Measurements from ENCODE around the gene CA10.

The CA10 gene

DNA sequence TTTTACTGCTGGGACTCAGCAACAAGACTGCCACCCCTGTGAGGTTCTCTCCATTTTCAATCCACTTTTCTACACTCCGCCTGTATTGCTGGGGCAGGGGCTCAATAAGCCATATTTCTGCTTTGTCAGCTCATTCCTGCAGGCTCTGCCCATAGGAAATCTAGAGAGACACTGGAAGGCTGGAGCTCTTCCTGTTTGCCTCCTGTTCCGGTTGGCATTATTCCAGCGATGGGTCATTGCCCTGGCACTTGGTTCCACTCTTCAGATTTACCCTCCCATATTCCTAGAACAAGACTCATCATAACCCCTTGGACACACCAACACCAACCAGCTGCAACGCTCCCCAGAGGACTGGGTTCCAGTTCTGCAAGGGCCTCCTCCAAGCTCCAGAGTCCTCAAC, 210.4 kb downstream of the CA10 start:
- no peak for DNase-seq (ENCODE audit: low read depth)

DNA sequence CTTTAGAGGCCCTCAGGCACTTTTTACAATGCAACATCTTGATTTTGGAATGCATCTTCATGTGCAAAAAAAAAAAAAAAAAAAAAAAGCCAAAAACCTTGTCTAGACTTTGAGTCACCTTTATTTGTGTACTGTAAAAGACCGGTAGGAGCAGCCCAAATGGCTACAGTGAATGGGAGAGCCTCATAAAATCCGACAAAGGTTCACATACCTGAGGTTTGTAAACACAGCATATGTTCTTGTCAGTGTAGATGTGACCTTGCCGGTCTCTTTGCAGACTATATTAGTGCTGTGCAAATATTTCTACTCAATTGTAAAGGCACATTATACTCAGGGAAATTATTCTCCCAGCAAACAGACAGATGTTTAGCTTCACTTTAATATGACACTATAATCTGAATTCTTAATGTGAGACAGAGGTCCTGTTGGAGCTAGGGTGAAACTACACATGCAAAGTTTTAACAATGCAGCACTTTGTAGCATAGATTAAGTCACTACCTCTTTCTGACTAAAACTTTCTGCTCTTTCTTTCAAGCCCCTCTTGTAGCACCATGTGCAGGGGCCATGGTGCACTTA, 211.3 kb downstream of the CA10 start:
- DNase-seq (ENCODE audit: low read depth): no peak

- DNase-seq (ENCODE audit: low read depth): no peak
These were observed 212.2 kb downstream of the CA10 start for GRCh38 chr17:51946311-51946710.

DNA sequence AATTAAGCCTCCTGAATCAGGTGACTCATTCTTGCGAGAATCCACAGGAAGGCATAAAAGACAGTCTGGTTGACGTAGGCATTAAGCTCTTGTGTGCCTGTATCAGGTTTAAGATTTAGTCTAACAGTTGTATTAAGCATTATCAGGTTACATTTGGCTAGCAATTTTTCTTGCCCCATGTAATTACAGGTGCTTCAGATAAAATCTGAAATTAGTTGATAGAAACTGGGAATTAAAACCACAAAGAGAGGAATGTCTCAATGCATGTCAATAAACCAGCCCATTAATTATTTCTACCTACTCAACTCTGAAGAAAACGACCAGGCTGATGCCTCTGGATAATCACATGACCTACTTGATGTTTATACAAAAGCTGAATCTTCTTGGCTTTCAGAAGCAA, 217.2 kb downstream of the CA10 start:
- DNase-seq (ENCODE audit: low read depth): no peak

GRCh38 chr17:51937264-51937663, 221.2 kb downstream of the CA10 start:
- no peak for DNase-seq (ENCODE audit: low read depth)

- no peak for DNase-seq (ENCODE audit: low read depth)
These were observed 223.0 kb downstream of the CA10 start for GRCh38 chr17:51935477-51935876.

GRCh38 chr17:51933647-51934046, 224.9 kb downstream of the CA10 start:
- DNase-seq (ENCODE audit: low read depth): no peak

DNA sequence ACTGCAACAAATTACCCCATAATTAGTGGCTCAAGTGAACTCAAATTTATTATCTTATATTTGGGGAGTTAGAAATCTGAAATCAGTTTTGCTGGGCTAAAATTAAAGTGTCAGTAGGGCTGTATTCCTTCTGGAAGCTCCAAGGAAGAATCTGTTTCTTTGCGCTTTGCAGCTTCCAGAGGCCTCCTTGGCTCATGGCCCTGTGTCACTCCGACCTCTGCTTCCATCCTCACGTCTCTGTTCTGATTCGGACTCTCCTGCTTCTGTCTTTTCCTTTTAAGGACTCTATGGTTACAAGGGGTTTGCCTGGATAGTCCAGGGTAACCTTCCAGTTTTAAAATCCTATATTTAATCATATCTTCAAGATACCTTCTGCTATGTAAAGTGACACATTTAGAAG, 232.1 kb downstream of the CA10 start:
- no peak for DNase-seq (ENCODE audit: low read depth)

DNA sequence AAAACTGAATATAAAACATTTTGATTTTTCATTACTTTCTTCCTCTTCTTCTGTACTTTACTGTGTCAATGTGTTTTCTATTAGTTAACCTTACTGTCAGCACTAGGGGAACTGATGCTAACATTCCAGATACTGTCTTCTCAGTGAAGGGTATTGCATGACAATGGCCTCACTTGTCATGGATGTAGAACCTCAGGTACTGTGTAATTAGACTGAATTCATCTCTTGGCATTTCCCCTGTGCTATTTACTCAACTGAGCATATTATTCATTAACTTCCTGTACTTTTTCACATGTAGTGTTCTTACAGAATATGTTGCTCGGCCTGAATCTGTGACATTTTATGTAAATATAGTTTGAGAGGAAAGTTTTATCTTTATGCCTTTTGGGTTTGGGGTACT, 237.0 kb downstream of the CA10 start:
- no peak for DNase-seq (ENCODE audit: low read depth)

DNA sequence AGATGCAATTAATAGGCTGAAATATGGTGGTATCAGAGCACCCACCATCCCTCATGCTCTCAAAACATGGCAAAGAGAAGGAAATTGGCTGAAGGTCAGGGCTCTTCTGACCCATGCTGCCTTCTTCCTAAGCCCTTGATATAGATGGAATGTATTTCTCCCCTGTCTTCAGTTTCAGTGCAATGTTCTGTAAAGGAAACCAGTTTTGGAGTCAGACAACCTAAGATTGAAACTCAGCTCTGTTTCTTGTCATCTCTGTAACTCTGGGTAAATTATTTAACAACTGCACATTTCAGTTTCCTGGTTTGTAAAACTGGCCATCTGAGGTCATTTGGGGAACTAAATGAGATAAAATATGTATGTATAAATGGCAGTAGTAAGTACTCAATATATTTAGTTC, 243.9 kb downstream of the CA10 start:
- no peak for DNase-seq (ENCODE audit: low read depth)

DNA sequence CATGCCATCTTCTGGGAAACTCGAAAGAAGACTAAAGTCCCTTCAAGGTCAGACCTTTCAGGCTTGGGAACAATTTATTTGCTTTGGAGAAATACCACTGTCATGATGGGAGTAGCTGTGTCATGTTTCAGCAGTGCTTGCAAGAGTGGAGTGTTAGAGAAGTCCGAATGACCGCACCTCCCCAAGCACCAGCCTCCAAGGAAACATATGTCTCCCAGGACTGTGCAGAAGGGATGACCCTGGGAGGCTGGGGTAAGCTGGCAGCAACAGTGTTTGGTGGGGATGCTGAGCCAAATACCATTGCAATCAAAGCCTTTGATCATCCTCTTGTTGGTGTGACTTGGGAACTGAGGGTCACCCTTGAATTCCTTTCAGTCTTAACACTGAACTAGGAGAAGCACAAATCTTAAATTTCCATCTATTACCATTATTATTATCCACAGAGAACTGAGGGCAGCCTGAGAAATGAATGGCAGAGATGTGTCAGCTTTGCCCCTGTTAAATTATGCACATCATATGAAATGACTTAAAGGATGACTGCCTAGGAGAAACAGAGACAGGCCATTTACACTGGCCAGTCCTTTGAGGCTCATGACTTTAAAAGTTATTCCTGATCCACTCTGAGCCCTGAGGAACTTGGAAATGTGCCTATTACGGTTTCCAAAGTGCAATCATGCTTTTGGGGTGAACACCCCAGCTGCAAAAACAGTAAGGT, 244.9 kb downstream of the CA10 start:
- DNase-seq (ENCODE audit: low read depth): no peak

- no peak for DNase-seq (ENCODE audit: low read depth)
These were observed 245.6 kb downstream of the CA10 start for GRCh38 chr17:51912939-51913338.

DNA sequence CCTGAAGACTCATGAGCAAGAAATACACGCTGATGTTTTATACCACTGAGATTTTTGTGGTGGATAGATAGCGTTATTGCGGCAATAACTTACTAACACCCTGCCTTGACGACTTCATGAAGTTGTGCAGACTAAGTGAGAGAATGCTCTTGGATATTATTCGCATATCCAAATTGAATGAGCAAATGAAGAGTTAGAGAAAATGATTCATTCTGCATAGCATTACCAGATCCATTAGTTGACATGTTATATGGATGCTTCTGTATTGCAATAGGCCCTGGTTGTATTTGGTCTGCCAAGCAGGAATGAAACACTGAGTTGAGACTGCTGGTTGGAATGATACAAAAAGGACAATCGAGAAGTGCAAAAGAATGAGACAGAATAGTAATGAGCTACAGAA, 247.3 kb downstream of the CA10 start:
- no peak for DNase-seq (ENCODE audit: low read depth)

DNA sequence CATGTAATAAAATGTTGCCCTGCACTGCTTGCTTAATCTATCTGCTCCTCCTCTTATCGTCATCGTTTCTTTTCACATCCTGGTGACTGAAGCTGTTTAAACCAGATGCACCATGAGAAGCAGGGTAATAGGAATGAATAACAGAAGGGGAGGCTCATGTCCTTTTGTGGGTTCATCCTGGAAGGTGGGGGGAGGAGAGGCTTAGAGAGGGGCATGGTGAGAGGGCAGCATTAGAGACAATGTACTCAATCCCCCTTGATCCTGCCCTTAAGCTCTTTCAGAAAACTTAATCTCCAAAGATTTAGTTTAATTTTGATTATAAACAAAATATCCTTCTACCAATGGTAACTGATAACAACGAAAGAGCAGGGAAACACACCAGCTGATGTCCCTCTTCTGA, 248.5 kb downstream of the CA10 start:
- DNase-seq (ENCODE audit: low read depth): no peak

GRCh38 chr17:51908841-51909537, 249.5 kb downstream of the CA10 start:
- no peak for DNase-seq (ENCODE audit: low read depth)

DNA sequence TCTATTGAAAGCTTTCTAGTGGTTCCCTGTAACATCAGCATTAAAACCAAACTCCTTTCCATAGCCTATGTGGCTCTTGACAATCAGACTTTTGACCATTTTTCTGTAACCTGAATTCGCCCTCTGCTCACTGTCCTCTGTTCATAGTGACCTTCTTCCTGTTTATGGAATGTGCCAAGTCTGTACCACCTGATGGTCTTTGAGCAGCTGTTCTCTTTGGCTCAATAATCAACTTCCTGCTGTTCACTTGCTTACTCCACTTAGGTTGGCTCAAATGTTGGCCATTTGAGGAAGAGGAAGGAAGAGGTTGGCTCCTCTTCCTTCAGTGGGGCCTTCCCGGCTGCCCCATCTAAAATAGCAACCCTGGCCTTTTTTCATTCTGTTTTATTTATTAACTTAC, 251.5 kb downstream of the CA10 start:
- DNase-seq (ENCODE audit: low read depth): no peak

DNA sequence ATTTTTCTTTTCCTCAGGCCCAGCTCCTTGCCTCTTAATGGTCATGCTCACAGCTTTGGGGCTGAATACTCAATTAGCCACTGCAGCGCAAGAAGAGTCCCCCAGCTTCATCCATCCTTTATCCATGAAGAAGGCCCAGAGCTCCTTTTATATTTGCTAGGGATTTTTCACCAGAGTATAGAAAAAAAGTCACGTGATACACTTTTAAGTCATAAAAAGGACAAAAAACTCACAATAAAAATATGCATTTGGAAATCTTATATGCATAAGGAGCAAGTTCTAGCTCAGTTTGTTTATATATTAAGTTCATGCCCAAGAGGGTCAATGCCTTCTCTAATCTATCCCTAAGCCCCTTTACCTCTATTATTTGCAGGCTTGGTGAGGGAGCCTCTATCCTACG, 254.1 kb downstream of the CA10 start:
- DNase-seq (ENCODE audit: low read depth): no peak

GRCh38 chr17:51901242-51901641, 257.3 kb downstream of the CA10 start:
- no peak for DNase-seq (ENCODE audit: low read depth)

DNA sequence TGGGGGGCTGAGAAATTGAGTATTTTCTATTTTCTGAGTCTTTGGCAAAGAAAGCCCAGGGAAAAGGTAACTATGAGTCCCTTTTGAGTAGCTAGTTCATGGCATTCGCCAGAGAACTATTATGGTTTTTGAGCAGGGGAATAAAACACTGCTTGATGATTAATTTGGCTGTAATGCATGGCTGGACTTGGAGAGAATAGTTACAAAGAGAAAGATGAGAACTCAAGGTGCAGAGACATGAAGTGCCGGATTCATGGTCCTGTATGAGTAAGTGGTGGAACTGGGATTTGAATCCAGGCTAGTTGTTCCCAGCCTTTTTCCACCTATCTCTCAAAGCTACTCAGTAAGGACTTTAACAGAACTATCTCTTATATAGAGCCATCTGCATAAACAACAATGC, 266.6 kb downstream of the CA10 start:
- no peak for DNase-seq (ENCODE audit: low read depth)

GRCh38 chr17:51890710-51891109, 267.8 kb downstream of the CA10 start:
- DNase-seq (ENCODE audit: low read depth): no peak

- DNase-seq (ENCODE audit: low read depth): no peak
These were observed 269.7 kb downstream of the CA10 start for GRCh38 chr17:51888816-51889215.

DNA sequence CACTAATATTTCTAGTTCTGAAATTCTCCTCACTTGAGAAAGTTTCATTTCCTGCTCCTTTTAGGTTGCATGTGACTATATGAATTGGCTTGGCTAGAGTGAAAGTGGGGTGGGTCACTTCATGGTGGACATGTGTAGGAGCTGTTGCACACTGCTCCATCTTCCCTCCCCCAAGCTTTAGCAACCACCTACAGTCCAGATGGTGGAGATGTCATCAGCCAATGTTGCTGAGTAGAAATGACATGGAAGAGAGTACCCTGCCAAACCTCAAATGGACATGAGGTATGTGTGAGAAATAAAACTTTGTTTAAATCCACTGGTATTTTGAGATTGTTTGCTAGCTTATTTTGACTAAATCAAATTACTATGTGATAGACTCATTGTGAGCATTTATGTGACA, 281.5 kb downstream of the CA10 start:
- DNase-seq (ENCODE audit: low read depth): no peak

GRCh38 chr17:51873302-51873701, 285.2 kb downstream of the CA10 start:
- DNase-seq (ENCODE audit: low read depth): no peak

DNA sequence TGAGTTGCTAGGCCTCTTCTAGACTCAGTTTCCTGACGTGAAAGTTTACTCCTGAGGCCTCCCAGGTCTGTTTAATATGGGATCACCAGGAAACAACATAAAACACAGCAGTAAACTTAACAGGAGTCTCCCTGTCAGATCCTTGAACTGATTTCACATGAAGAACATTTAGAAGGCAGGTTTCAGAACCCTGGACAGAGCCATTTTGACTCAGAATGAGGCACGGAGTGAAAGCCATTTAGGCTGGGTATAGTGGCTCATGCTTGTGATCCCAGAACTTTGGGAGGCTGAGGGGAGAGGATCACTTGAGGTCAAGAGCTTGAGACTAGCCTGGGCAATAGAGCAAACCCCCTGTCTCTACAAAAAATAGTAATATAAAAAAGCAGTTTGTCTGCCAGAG, 289.1 kb downstream of the CA10 start:
- DNase-seq (ENCODE audit: low read depth): no peak

Measured in HS-27A (cell line).